ENCODE data around the gene RPA3. TPM values are rescaled to one million over a fixed set of nuclear protein-coding genes. Genes with fewer than 3 reads are reported as not detected.

Gene RPA3
- total and polyA plus RNA-seq, 2 of the 13 experiments (the other 11 are each of a cell fraction or from before 2014, with no cell fraction given), result 38.3 to 154 TPM

GRCh38 chr7:7640221-7641128, 77.9 kb downstream of the RPA3 start, which contains the start of gene UMAD1 (continued):
- TF ChIP-seq, protein P1, sequence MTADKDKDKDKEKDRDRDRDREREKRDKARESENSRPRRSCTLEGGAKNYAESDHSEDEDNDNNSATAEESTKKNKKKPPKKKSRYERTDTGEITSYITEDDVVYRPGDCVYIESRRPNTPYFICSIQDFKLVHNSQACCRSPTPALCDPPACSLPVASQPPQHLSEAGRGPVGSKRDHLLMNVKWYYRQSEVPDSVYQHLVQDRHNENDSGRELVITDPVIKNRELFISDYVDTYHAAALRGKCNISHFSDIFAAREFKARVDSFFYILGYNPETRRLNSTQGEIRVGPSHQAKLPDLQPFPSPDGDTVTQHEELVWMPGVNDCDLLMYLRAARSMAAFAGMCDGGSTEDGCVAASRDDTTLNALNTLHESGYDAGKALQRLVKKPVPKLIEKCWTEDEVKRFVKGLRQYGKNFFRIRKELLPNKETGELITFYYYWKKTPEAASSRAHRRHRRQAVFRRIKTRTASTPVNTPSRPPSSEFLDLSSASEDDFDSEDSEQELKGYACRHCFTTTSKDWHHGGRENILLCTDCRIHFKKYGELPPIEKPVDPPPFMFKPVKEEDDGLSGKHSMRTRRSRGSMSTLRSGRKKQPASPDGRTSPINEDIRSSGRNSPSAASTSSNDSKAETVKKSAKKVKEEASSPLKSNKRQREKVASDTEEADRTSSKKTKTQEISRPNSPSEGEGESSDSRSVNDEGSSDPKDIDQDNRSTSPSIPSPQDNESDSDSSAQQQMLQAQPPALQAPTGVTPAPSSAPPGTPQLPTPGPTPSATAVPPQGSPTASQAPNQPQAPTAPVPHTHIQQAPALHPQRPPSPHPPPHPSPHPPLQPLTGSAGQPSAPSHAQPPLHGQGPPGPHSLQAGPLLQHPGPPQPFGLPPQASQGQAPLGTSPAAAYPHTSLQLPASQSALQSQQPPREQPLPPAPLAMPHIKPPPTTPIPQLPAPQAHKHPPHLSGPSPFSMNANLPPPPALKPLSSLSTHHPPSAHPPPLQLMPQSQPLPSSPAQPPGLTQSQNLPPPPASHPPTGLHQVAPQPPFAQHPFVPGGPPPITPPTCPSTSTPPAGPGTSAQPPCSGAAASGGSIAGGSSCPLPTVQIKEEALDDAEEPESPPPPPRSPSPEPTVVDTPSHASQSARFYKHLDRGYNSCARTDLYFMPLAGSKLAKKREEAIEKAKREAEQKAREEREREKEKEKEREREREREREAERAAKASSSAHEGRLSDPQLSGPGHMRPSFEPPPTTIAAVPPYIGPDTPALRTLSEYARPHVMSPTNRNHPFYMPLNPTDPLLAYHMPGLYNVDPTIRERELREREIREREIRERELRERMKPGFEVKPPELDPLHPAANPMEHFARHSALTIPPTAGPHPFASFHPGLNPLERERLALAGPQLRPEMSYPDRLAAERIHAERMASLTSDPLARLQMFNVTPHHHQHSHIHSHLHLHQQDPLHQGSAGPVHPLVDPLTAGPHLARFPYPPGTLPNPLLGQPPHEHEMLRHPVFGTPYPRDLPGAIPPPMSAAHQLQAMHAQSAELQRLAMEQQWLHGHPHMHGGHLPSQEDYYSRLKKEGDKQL (CRISPR knock-in tag; IDR thresholded peaks at IDR 0.05; ENCODE audit: low read depth), result no peak
- TF ChIP-seq MTA1 (CRISPR knock-in tag; IDR thresholded peaks at IDR 0.05; ENCODE audit: borderline replicate concordance) (no peak), KLF9 (CRISPR knock-in tag; IDR thresholded peaks at IDR 0.05; ENCODE audit: low read depth) (no peak), HMGA1 (CRISPR knock-in tag; conservative IDR thresholded peaks at IDR 0.05) (no peak), PHF5A (CRISPR knock-in tag; IDR thresholded peaks at IDR 0.05; ENCODE audit: low read depth, unreplicated experiment) (no peak), ZMAT5 (CRISPR knock-in tag; IDR thresholded peaks at IDR 0.05; ENCODE audit: borderline replicate concordance, low read depth) (no peak), CBX1 (IDR thresholded peaks at IDR 0.05; ENCODE audit: low read depth) (no peak), ZNF263 (CRISPR knock-in tag; IDR thresholded peaks at IDR 0.05) (no peak), ZNF430 (CRISPR knock-in tag; IDR thresholded peaks at IDR 0.05) (no peak), HOXA7 (CRISPR knock-in tag; IDR thresholded peaks at IDR 0.05) (no peak), CAMTA2 (CRISPR knock-in tag; IDR thresholded peaks at IDR 0.05; ENCODE audit: borderline replicate concordance) (no peak; the same call in 1 of the 2 replicates), ZNF776 (CRISPR knock-in tag; IDR thresholded peaks at IDR 0.05) (no peak), ZNF280B (CRISPR knock-in tag; IDR thresholded peaks at IDR 0.05; ENCODE audit: borderline replicate concordance) (no peak), ZNF264 (CRISPR knock-in tag; IDR thresholded peaks at IDR 0.05) (0 out of 2 replicates have a peak, but pooled peaks have one; percentile 20), ZBTB37 (CRISPR knock-in tag; IDR thresholded peaks at IDR 0.05) (no peak)
- TF ChIP-seq, protein P2, sequence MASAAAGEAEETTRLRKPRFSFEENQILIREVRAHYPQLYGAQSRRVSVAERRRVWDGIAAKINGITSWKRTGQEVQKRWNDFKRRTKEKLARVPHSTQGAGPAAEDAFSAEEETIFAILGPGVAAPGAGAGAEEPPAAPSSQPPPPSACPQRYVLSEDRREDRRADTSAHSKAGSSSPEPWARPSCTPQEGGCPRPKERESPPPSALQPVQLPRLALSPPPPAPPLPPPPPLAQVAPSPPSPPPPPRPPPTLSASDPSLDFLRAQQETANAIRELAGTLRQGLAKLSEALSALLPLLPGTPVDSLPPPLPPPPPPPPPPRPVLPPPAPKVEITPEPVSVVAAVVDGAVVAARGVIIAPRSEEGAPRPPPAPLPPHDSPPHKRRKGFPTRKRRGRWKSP (CRISPR knock-in tag; IDR thresholded peaks at IDR 0.05), result peak; percentile 32
- TF ChIP-seq, protein P3, sequence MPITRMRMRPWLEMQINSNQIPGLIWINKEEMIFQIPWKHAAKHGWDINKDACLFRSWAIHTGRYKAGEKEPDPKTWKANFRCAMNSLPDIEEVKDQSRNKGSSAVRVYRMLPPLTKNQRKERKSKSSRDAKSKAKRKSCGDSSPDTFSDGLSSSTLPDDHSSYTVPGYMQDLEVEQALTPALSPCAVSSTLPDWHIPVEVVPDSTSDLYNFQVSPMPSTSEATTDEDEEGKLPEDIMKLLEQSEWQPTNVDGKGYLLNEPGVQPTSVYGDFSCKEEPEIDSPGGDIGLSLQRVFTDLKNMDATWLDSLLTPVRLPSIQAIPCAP (CRISPR knock-in tag; IDR thresholded peaks at IDR 0.05; ENCODE audit: low read depth), result no peak

Data from HepG2 (cell line).